SK-N-SH (cell line): Measurements from ENCODE around the gene DAGLA. TPM values are rescaled to one million over a fixed set of nuclear protein-coding genes. Genes with fewer than 3 reads are reported as not detected.

Source experiments
- CTCF ChIA-PET: fragments of 300-600, 350-600 bp; formaldehyde crosslinking; extraction: SDS; loops from one replicate; lab custom pipeline; 2021; lab: Yijun Ruan, JAX
- POLR2A ChIA-PET: fragments of 350-600 bp; sonication (Branson Sonifier 250); formaldehyde crosslinking; extraction: SDS; loops from one replicate; lab custom pipeline; 2020; ENCODE audit warnings: antibody characterized with exemption, inconsistent platforms; lab: Yijun Ruan, JAX
- DNase-seq: peaks from one replicate; pipeline ENCODE4 v3.0.0; 2012
- H2AFZ ChIP-seq: fragments of 200-600 bp; sonication (generic); 2 replicates; pipeline ENCODE4 v1.8.1; 2016; ENCODE audit warnings: antibody characterized with exemption, mild to moderate bottlenecking, low read depth
- H3F3A ChIP-seq: fragments of 200-600 bp; sonication (generic); replicated peaks from 2 replicates; pipeline ENCODE3; 2016; ENCODE audit warnings: antibody characterized with exemption, mild to moderate bottlenecking; ENCODE audit not compliant: insufficient read depth
- H3K27ac ChIP-seq, 2 experiments: fragments of 200-500 bp in 1 of 2; fragments of 200-600 bp in 1 of 2; sonication (Bioruptor generic) in 1 of 2; sonication (generic), shearing (Covaris generic) in 1 of 2; 2 replicates each; pipeline versions ENCODE4 v1.5.1 to v1.6.1; 2014 to 2016; ENCODE audit warnings: low read depth in 2 of 2, inconsistent platforms in 1 of 2, low read length in 1 of 2, mild to moderate bottlenecking in 1 of 2, mixed read lengths in 1 of 2
- H3K27me3 ChIP-seq: fragments of 200-600 bp; sonication (generic), shearing (Covaris generic); 2 replicates; pipeline ENCODE4 v1.6.1; 2016; ENCODE audit warnings: mixed run types; ENCODE audit not compliant: insufficient read depth
- H3K36me3 ChIP-seq, 2 experiments: fragments of 200-500 bp in 1 of 2; fragments of 200-600 bp in 1 of 2; sonication (Bioruptor generic) in 1 of 2; sonication (generic) in 1 of 2; replicated peaks in 1 of 2; 2 replicates each; pipeline versions ENCODE3 to v1.5.1; 2014 to 2016; ENCODE audit warnings: low read length in 1 of 2, mild to moderate bottlenecking in 1 of 2; ENCODE audit not compliant: insufficient read depth in 2 of 2, control insufficient read depth in 1 of 2
- H3K4me1 ChIP-seq, 2 experiments: fragments of 200-500 bp in 1 of 2; fragments of 200-600 bp in 1 of 2; sonication (Bioruptor generic) in 1 of 2; sonication (generic), shearing (Covaris generic) in 1 of 2; 2 replicates each; pipeline versions ENCODE4 v1.5.1 to v1.6.1; 2014 to 2016; ENCODE audit warnings: low read depth in 1 of 2, low read length in 1 of 2, mixed run types in 1 of 2; ENCODE audit not compliant: insufficient read depth in 2 of 2, control insufficient read depth in 1 of 2
- H3K4me2 ChIP-seq: fragments of 200-600 bp; sonication (generic), shearing (Covaris generic); 2 replicates; pipeline ENCODE4 v1.6.1; 2017; ENCODE audit warnings: mixed run types
- H3K4me3 ChIP-seq, 2 experiments: fragments of 200-500 bp in 1 of 2; fragments of 200-600 bp in 1 of 2; sonication (Bioruptor generic) in 1 of 2; sonication (generic), shearing (Covaris generic) in 1 of 2; 2 replicates each; pipeline versions ENCODE4 v1.5.1 to v1.8.1; 2014 to 2016; ENCODE audit warnings: low read depth in 2 of 2, inconsistent platforms in 1 of 2, low read length in 1 of 2, mild to moderate bottlenecking in 1 of 2, mixed read lengths in 1 of 2, moderate library complexity in 1 of 2
- H3K79me2 ChIP-seq: fragments of 200-600 bp; sonication (generic); 2 replicates; pipeline ENCODE4 v1.8.1; 2017; ENCODE audit warnings: mild to moderate bottlenecking; ENCODE audit not compliant: insufficient read depth
- H3K9ac ChIP-seq: fragments of 200-600 bp; sonication (generic); 2 replicates; pipeline ENCODE4 v1.6.1; 2017; ENCODE audit warnings: mixed run types
- H3K9me2 ChIP-seq: fragments of 200-600 bp; sonication (generic); 2 replicates; pipeline ENCODE4 v1.6.1; 2017; ENCODE audit warnings: mixed run types
- H3K9me3 ChIP-seq: fragments of 200-600 bp; sonication (generic); 2 replicates; pipeline ENCODE4 v1.6.1; 2017; ENCODE audit warnings: mixed run types, mild to moderate bottlenecking, moderate library complexity
- H4K20me1 ChIP-seq: fragments of 200-600 bp; sonication (generic); 2 replicates; pipeline ENCODE4 v1.6.1; 2017; ENCODE audit warnings: mild to moderate bottlenecking, mixed run types; ENCODE audit not compliant: insufficient read depth
- FOXJ3 ChIP-seq: sonication (generic); formaldehyde crosslinking; IDR thresholded peaks from 2 replicates; pipeline ENCODE4 v1.5.1; 2020; ENCODE audit warnings: mild to moderate bottlenecking, missing genetic modification reagents
- IRF3 ChIP-seq: fragments of 150-350 bp; IDR thresholded peaks from 2 replicates; pipeline ENCODE4 v1.6.1; 2016; ENCODE audit warnings: mild to moderate bottlenecking, low read depth, low read length
- NRF1 ChIP-seq: IDR thresholded peaks from 2 replicates; pipeline ENCODE4 v1.6.1; 2012; ENCODE audit warnings: low read depth, mild to moderate bottlenecking, low read length
- RAD21 ChIP-seq: IDR thresholded peaks from 2 replicates; pipeline ENCODE4 v1.6.1; 2012; ENCODE audit warnings: mild to moderate bottlenecking, low read length
- REST ChIP-seq: IDR thresholded peaks from 2 replicates; pipeline ENCODE4 v1.6.1; 2012; ENCODE audit warnings: mild to moderate bottlenecking, low read depth, low read length, moderate library complexity
- SMC3 ChIP-seq: IDR thresholded peaks from 2 replicates; pipeline ENCODE4 v1.6.1; 2012; ENCODE audit warnings: low read depth, low read length, improper control_type of control experiment
- WGBS: methylation state at CpG from one replicate; pipeline ENCODE4 v1.1.6; 2017; ENCODE audit warnings: low lambda C conversion rate; 5-methylcytosine and 5-hydroxymethylcytosine counted together
- polyA plus RNA-seq, 3 experiments: library from polyadenylated mRNA; depleted of rRNA; stranded (reverse); fragments of >200 nt; gene quantifications; 2 replicates each; pipeline ENCODE4 v1.2.3, GENCODE V29; 2012
- TF ChIP-seq, protein P1 (sequence below): fragments of 200-600 bp; sonication (generic); IDR thresholded peaks from 2 replicates; pipeline ENCODE4 v1.6.1; 2017; ENCODE audit warnings: antibody characterized with exemption, mild to moderate bottlenecking, moderate library complexity
- TF ChIP-seq, protein P2 (sequence below): IDR thresholded peaks from 2 replicates; pipeline ENCODE4 v1.4.0; 2012; ENCODE audit warnings: low read depth, borderline replicate concordance

The DAGLA gene
- polyA plus RNA-seq, 1 of the 3 experiments (the other 2 are of a cell fraction), result 3.3 TPM

GRCh38 chr11:61785837-61786402 is 105.7 kb downstream of the DAGLA start (continued):
- no peak for TF ChIP-seq REST

DNA sequence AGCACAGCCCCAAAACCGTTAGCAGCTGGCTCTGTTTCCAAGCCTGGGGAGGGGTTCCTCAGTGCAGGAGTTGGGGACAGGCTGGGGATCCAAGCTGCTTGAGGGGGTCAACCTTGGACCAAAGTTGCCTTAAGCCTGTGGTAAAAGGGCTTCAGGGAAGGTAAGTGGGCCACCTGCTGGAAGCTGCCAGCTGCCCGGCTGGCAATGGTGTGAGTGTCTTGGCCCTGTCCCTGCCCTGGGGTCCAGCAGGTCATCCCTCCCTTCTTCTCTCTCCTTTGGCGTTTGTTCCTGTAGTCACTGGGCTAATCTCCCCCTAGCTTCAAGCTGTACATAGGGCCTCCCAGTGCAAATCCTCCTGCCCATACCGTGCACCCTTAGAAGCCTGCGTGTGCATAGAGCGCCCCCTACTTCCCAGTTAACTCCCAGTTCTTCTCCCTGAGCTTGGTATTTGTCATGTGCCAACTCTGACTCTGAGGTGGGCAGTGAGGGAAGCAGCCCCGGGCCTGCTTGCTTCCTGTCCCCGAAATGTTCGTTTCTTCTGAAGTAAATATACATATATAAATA is 107.8 kb downstream of the DAGLA start:
- peaks cover 13 to 63% of the 10 kb centered on the region in 2 experiments for H3K36me3 ChIP-seq
- POLR2A ChIA-PET, result interaction anchor here (0.9 to 1.3 kb wide), 3 partner anchors 9 to 40 kb away, joined by 3 to 6 read pairs (median 3); no protein-coding TSS in a partner anchor
- no peak overlapping the region for H3K4me2 ChIP-seq

More for the DNA sequence above, 107.8 kb downstream of the DAGLA start:
- no peak overlapping the region for H2AFZ ChIP-seq
- no peaks in the 10 kb centered on the region for H3K9me3 ChIP-seq
- H3K27me3 ChIP-seq, result no peaks in the 10 kb centered on the region
- peaks cover 5 to 14% of the 10 kb centered on the region in 2 experiments; a peak in 3 of 4 replicates for H3K4me1 ChIP-seq
- no peak overlapping the region; a peak in 1 of 4 replicates for H3K27ac ChIP-seq
- CTCF ChIA-PET, result interaction anchor here (0.6 to 12.0 kb wide), 38 partner anchors 9 to 320 kb away, joined by 3 to 285 read pairs (median 5); partner anchors contain the start of gene MYRF
- peaks cover 10% of the 10 kb centered on the region for H3F3A ChIP-seq
- 57% methylated on average over 8 of the region's 9 CpGs for WGBS
- no peaks in the 10 kb centered on the region for H4K20me1 ChIP-seq
- peak; percentile 74 for DNase-seq
- H3K9me2 ChIP-seq, result no peaks in the 10 kb centered on the region
- no peak overlapping the region for H3K9ac ChIP-seq
- no peak overlapping the region for H3K4me3 ChIP-seq
- TF ChIP-seq RAD21 (peak; percentile 71), IRF3 (no peak), FOXJ3 (CRISPR knock-in tag) (no peak), SMC3 (peak; percentile 21; the same call in 1 of the 2 replicates), NRF1 (no peak)
- TF ChIP-seq, protein P1, sequence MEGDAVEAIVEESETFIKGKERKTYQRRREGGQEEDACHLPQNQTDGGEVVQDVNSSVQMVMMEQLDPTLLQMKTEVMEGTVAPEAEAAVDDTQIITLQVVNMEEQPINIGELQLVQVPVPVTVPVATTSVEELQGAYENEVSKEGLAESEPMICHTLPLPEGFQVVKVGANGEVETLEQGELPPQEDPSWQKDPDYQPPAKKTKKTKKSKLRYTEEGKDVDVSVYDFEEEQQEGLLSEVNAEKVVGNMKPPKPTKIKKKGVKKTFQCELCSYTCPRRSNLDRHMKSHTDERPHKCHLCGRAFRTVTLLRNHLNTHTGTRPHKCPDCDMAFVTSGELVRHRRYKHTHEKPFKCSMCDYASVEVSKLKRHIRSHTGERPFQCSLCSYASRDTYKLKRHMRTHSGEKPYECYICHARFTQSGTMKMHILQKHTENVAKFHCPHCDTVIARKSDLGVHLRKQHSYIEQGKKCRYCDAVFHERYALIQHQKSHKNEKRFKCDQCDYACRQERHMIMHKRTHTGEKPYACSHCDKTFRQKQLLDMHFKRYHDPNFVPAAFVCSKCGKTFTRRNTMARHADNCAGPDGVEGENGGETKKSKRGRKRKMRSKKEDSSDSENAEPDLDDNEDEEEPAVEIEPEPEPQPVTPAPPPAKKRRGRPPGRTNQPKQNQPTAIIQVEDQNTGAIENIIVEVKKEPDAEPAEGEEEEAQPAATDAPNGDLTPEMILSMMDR, result peak; percentile 66
- TF ChIP-seq, protein P2, sequence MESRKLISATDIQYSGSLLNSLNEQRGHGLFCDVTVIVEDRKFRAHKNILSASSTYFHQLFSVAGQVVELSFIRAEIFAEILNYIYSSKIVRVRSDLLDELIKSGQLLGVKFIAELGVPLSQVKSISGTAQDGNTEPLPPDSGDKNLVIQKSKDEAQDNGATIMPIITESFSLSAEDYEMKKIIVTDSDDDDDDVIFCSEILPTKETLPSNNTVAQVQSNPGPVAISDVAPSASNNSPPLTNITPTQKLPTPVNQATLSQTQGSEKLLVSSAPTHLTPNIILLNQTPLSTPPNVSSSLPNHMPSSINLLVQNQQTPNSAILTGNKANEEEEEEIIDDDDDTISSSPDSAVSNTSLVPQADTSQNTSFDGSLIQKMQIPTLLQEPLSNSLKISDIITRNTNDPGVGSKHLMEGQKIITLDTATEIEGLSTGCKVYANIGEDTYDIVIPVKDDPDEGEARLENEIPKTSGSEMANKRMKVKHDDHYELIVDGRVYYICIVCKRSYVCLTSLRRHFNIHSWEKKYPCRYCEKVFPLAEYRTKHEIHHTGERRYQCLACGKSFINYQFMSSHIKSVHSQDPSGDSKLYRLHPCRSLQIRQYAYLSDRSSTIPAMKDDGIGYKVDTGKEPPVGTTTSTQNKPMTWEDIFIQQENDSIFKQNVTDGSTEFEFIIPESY, result no peak
- H3K79me2 ChIP-seq, result peaks cover 33% of the 10 kb centered on the region
